ENCODE results near the gene ANKRD17.

ANKRD17 gene

DNA sequence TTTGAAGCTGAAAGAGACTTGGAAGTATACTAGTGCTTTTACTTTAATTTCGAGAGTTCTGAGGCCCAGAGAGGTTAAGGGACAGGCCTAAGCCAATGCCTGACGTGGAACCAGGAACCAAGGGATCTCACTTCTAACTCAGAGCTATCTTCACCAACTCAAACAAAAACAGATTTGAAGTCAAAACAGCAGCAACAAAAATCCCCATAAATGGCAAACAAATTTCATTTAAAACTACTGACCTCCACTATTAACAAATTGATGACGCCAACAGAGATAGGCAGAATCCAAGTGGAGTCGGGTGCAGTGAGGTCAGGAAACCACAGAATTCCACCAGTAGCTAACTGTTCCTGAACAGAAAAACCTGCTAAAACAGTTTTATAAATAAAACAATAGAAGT, 194.1 kb downstream of the ANKRD17 start:
- TF ChIP-seq, protein P1, sequence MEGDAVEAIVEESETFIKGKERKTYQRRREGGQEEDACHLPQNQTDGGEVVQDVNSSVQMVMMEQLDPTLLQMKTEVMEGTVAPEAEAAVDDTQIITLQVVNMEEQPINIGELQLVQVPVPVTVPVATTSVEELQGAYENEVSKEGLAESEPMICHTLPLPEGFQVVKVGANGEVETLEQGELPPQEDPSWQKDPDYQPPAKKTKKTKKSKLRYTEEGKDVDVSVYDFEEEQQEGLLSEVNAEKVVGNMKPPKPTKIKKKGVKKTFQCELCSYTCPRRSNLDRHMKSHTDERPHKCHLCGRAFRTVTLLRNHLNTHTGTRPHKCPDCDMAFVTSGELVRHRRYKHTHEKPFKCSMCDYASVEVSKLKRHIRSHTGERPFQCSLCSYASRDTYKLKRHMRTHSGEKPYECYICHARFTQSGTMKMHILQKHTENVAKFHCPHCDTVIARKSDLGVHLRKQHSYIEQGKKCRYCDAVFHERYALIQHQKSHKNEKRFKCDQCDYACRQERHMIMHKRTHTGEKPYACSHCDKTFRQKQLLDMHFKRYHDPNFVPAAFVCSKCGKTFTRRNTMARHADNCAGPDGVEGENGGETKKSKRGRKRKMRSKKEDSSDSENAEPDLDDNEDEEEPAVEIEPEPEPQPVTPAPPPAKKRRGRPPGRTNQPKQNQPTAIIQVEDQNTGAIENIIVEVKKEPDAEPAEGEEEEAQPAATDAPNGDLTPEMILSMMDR (IDR thresholded peaks at IDR 0.05), result no peak
- no peak for DNase-seq (ENCODE audit: low spot score)
- no peak overlapping the region for H3K4me3 ChIP-seq
- no peak overlapping the region for H3K27ac ChIP-seq

DNA sequence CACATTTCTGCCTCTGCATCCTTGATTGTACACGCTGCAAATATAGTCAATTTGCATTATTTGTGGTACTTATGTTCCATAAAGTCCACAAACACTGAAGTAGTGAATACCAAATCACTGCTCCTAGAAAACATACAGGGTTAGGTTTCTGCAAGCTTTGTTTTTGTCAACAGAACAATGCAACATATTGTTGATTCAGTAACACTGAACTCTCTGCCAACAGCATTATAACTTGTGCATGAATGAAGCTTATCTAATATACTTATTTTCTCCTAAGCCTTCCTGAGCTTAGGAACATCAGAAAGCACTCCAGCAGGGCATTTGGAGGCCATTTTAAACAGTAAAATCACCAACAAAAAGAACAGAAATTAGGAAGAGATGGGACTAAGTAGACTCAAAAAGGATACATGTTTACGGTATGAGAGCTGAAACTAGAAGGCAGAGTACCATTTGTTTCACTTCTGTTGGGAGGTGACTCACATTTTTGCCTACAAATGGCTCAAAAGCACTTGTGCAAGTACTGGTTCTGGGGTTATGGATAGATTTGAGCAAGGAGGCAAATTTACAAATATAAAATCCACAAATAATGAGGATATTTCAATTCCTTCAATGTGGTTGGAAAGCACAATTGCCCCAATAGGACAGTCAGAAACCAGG, 203.2 kb downstream of the ANKRD17 start:
- Histone ChIP-seq H3K27ac (no peak overlapping the region), H3K4me3 (no peak overlapping the region)
- DNase-seq (ENCODE audit: low spot score), result no peak
- TF ChIP-seq, protein P1 (IDR thresholded peaks at IDR 0.05), result no peak

GRCh38 chr4:73053974-73054480, 204.6 kb downstream of the ANKRD17 start:
- DNase-seq (ENCODE audit: low spot score), result no peak
- Histone ChIP-seq H3K4me3 (no peak overlapping the region), H3K27ac (no peak overlapping the region)
- TF ChIP-seq, protein P1 (IDR thresholded peaks at IDR 0.05), result no peak

DNA sequence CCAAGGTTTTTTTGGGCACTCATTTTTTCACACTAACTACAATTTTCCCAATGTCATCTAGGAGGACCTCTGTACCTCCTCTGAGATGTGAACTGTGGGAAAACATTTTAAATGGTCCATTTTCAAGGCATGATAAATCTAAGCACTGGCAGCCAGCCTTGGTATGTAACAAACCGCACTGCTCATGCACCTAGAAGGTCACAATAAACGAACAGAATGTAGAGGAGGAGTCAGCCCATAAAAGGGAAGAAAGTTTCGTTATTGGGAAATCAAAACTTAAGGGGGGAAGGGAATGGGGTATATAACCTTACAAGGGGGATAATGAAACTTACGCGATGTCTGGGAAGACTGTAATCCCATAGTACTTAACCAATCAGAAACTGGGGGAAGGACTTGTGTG, 205.5 kb downstream of the ANKRD17 start:
- Histone ChIP-seq H3K4me3 (no peak overlapping the region), H3K27ac (no peak overlapping the region)
- TF ChIP-seq, protein P1 (IDR thresholded peaks at IDR 0.05), result no peak
- DNase-seq (ENCODE audit: low spot score), result no peak

- TF ChIP-seq, protein P1 (IDR thresholded peaks at IDR 0.05), result no peak
- DNase-seq (ENCODE audit: low spot score), result no peak
- H3K27ac ChIP-seq, result no peak overlapping the region
- H3K4me3 ChIP-seq, result no peak overlapping the region
Measured at GRCh38 chr4:73051625-73052024, 207.0 kb downstream of the ANKRD17 start.

GRCh38 chr4:73045879-73046278, 212.7 kb downstream of the ANKRD17 start:
- DNase-seq (ENCODE audit: low spot score), result no peak
- Histone ChIP-seq H3K27ac (no peak overlapping the region), H3K4me3 (no peak overlapping the region)
- TF ChIP-seq, protein P1 (IDR thresholded peaks at IDR 0.05), result no peak

GRCh38 chr4:73037057-73037456, 221.5 kb downstream of the ANKRD17 start:
- Histone ChIP-seq H3K27ac (no peak overlapping the region), H3K4me3 (no peak overlapping the region)
- DNase-seq (ENCODE audit: low spot score), result no peak
- TF ChIP-seq, protein P1 (IDR thresholded peaks at IDR 0.05), result no peak

Data from coronary artery (tissue), 2 donors.